ENCODE data around the gene CNOT1.
A peak's percentile ranks its signal among the peaks of the same experiment; 100 is the strongest.
"Not testable (repeated sequence)": the region's sequence is repeated elsewhere in the genome, so short reads cannot be mapped to it uniquely, and the experiment has no call there.

Gene CNOT1

GRCh38 chr16:58629733-58630640 is at the start of gene CNOT1:
CNOT1 (minus strand) TSS chr16:58629826; CDS start chr16:58599337, 30,489 bp downstream.
- peak; percentile 90 for DNase-seq

GRCh38 chr16:58678716-58679115 is 49.1 kb upstream of the CNOT1 start:
- no peak for DNase-seq

- DNase-seq, result no peak
Observed at GRCh38 chr16:58678269-58678668, 48.6 kb upstream of the CNOT1 start.

- no peak for DNase-seq
Observed at GRCh38 chr16:58670946-58671583, 41.4 kb upstream of the CNOT1 start.

- DNase-seq, result no peak
Observed at GRCh38 chr16:58670177-58670576, 40.6 kb upstream of the CNOT1 start.

GRCh38 chr16:58665200-58665599 is 35.6 kb upstream of the CNOT1 start:
- DNase-seq, result no peak

- no peak for DNase-seq
Observed at GRCh38 chr16:58661199-58661830, 31.7 kb upstream of the CNOT1 start.

GRCh38 chr16:58659911-58660310 is 30.3 kb upstream of the CNOT1 start:
- DNase-seq, result not testable (repeated sequence)

- DNase-seq, result no peak
Observed at GRCh38 chr16:58658796-58659211, 29.2 kb upstream of the CNOT1 start.

GRCh38 chr16:58656899-58657298 is 27.3 kb upstream of the CNOT1 start:
- no peak for DNase-seq

- no peak for DNase-seq
Observed at GRCh38 chr16:58655215-58655596, 25.6 kb upstream of the CNOT1 start.

GRCh38 chr16:58654560-58655214 is 25.1 kb upstream of the CNOT1 start:
- no peak for DNase-seq

GRCh38 chr16:58652741-58653140 is 23.1 kb upstream of the CNOT1 start:
- DNase-seq, result no peak

- no peak for DNase-seq
Observed at GRCh38 chr16:58651965-58652348, 22.3 kb upstream of the CNOT1 start.

- DNase-seq, result no peak
Observed at GRCh38 chr16:58649707-58650106, 20.1 kb upstream of the CNOT1 start.

GRCh38 chr16:58647107-58647506 is 17.5 kb upstream of the CNOT1 start:
- no peak for DNase-seq

GRCh38 chr16:58644765-58645487 is 15.3 kb upstream of the CNOT1 start:
- DNase-seq, result no peak

- no peak for DNase-seq
Observed at GRCh38 chr16:58644108-58644507, 14.5 kb upstream of the CNOT1 start.

- DNase-seq, result no peak
Observed at GRCh38 chr16:58640949-58641348, 11.3 kb upstream of the CNOT1 start.

GRCh38 chr16:58639836-58640235 is 10.2 kb upstream of the CNOT1 start:
- DNase-seq, result no peak

GRCh38 chr16:58639230-58639629 is 9.6 kb upstream of the CNOT1 start:
- no peak for DNase-seq
